ENCODE measurements around the gene PTCD1.

The PTCD1 gene

GRCh38 chr7:99438573-99439480, at the start of gene PTCD1, which contains the start of gene CPSF4:
PTCD1 (minus strand) TSS chr7:99438798; CDS start chr7:99435242, 3,556 bp downstream.
CPSF4 (plus strand) TSS chr7:99438943; CDS start chr7:99439083, 140 bp downstream.
- DNase-seq (ENCODE audit: low spot score) (peak; percentile 99), FAIRE-seq (peak; percentile 88)

- FAIRE-seq = no peak
Measured at GRCh38 chr7:99485094-99485493, 46.5 kb upstream of the PTCD1 start.

GRCh38 chr7:99478464-99479440, 40.2 kb upstream of the PTCD1 start:
- no peak for DNase-seq (ENCODE audit: low spot score)
- no peak for FAIRE-seq

More at GRCh38 chr7:99485094-99485493, 46.5 kb upstream of the PTCD1 start:
- no peak for DNase-seq (ENCODE audit: low spot score)

- DNase-seq (ENCODE audit: low spot score) (no peak), FAIRE-seq (no peak)
Measured at GRCh38 chr7:99476107-99476506, 37.5 kb upstream of the PTCD1 start.

- FAIRE-seq (no peak), DNase-seq (ENCODE audit: low spot score) (peak; percentile 46)
Measured at GRCh38 chr7:99473315-99473596, 34.7 kb upstream of the PTCD1 start.

- FAIRE-seq = peak; percentile 87
- peak; percentile 100 for DNase-seq (ENCODE audit: low spot score)
Measured at GRCh38 chr7:99472561-99473314, 34.1 kb upstream of the PTCD1 start, which contains the start of gene ZNF789. ZNF789 (plus strand) TSS chr7:99472890; CDS start chr7:99476457, 3,567 bp downstream.

GRCh38 chr7:99469381-99470065, 30.9 kb upstream of the PTCD1 start:
- peak; percentile 55 for FAIRE-seq
- no peak for DNase-seq (ENCODE audit: low spot score)

- no peak for DNase-seq (ENCODE audit: low spot score)
- no peak for FAIRE-seq
Measured at GRCh38 chr7:99468336-99468918, 29.8 kb upstream of the PTCD1 start.

GRCh38 chr7:99465421-99465768, 26.8 kb upstream of the PTCD1 start:
- DNase-seq (ENCODE audit: low spot score) (no peak), FAIRE-seq (no peak)

- no peak for FAIRE-seq
- no peak for DNase-seq (ENCODE audit: low spot score)
Measured at GRCh38 chr7:99461221-99461620, 22.6 kb upstream of the PTCD1 start.

- FAIRE-seq (no peak), DNase-seq (ENCODE audit: low spot score) (no peak)
Measured at GRCh38 chr7:99460651-99461050, 22.1 kb upstream of the PTCD1 start.

- no peak for FAIRE-seq
- no peak for DNase-seq (ENCODE audit: low spot score)
Measured at GRCh38 chr7:99459087-99459486, 20.5 kb upstream of the PTCD1 start.

- no peak for DNase-seq (ENCODE audit: low spot score)
- no peak for FAIRE-seq
Measured at GRCh38 chr7:99457650-99458493, 19.3 kb upstream of the PTCD1 start.

- no peak for FAIRE-seq
Measured at GRCh38 chr7:99457050-99457649, 18.6 kb upstream of the PTCD1 start.

GRCh38 chr7:99456288-99456687, 17.7 kb upstream of the PTCD1 start:
- DNase-seq (ENCODE audit: low spot score) (no peak), FAIRE-seq (no peak)

More at GRCh38 chr7:99457050-99457649, 18.6 kb upstream of the PTCD1 start:
- DNase-seq (ENCODE audit: low spot score) = no peak

GRCh38 chr7:99455874-99456273, 17.3 kb upstream of the PTCD1 start:
- FAIRE-seq = no peak
- no peak for DNase-seq (ENCODE audit: low spot score)

GRCh38 chr7:99453105-99453504, 14.5 kb upstream of the PTCD1 start:
- FAIRE-seq (no peak), DNase-seq (ENCODE audit: low spot score) (no peak)

- DNase-seq (ENCODE audit: low spot score) (no peak), FAIRE-seq (no peak)
Measured at GRCh38 chr7:99452541-99452940, 13.9 kb upstream of the PTCD1 start.

- FAIRE-seq (no peak), DNase-seq (ENCODE audit: low spot score) (no peak)
Measured at GRCh38 chr7:99451936-99452335, 13.3 kb upstream of the PTCD1 start.

All from urothelium cell line (cell line).